Keratinocyte (primary cell): ENCODE measurements around the gene RNF180. TPM values are rescaled to one million over a fixed set of nuclear protein-coding genes. Genes with fewer than 3 reads are reported as not detected.

Source experiments
- DNase-seq: peaks from one replicate; pipeline ENCODE4 v3.0.0-alpha.2; 2011; ENCODE audit warnings: low read depth, missing footprints, low spot score
- FAIRE-seq: peaks from 2 replicates; lab custom pipeline; 2011; peaks lifted over from hg19 to GRCh38; lab: Jason Lieb, UNC
- H2AFZ ChIP-seq: 2 replicates; pipeline ENCODE4 v1.6.0; 2012; ENCODE audit warnings: low read length, control low read depth, inconsistent platforms; ENCODE audit not compliant: control insufficient read depth
- H3K27ac ChIP-seq: 2 replicates; pipeline ENCODE4 v1.5.1; 2011; ENCODE audit warnings: low read length; ENCODE audit not compliant: control insufficient read depth, insufficient read depth
- H3K27me3 ChIP-seq: 3 replicates; pipeline ENCODE4 v1.6.0; 2011; ENCODE audit warnings: low read length; ENCODE audit not compliant: control insufficient read depth, insufficient read depth; ENCODE audit errors: extremely low read depth
- H3K36me3 ChIP-seq, 2 experiments: 2 replicates in 1 of 2; 3 replicates in 1 of 2; pipeline ENCODE4 v1.5.1; 2011; ENCODE audit warnings: low read length in 2 of 2, mild to moderate bottlenecking in 1 of 2; ENCODE audit not compliant: control insufficient read depth in 2 of 2, insufficient read depth in 2 of 2; ENCODE audit errors: extremely low read depth in 1 of 2
- H3K4me1 ChIP-seq: 3 replicates; pipeline ENCODE4 v1.5.1; 2011; ENCODE audit warnings: low read length; ENCODE audit not compliant: control insufficient read depth, insufficient read depth; ENCODE audit errors: extremely low read depth
- H3K4me2 ChIP-seq: 3 replicates; pipeline ENCODE4 v1.6.0; 2011; ENCODE audit warnings: low read depth, low read length; ENCODE audit not compliant: control insufficient read depth, insufficient read depth; ENCODE audit errors: extremely low read depth
- H3K4me3 ChIP-seq, 3 experiments: fragments of 200-600 bp in 1 of 3; sonication (generic) in 1 of 3; 2 replicates in 2 of 3; 3 replicates in 1 of 3; pipeline ENCODE4 v1.5.1; 2011 to 2016; ENCODE audit warnings: low read length in 3 of 3, mild to moderate bottlenecking in 3 of 3, control low read depth in 2 of 3, inconsistent platforms in 1 of 3, low read depth in 1 of 3, mixed read lengths in 1 of 3, mixed run types in 1 of 3, moderate library complexity in 1 of 3; ENCODE audit not compliant: control insufficient read depth in 2 of 3, insufficient read depth in 2 of 3; ENCODE audit errors: extremely low read depth in 1 of 3
- H3K79me2 ChIP-seq: 2 replicates; pipeline ENCODE4 v1.6.0; 2012; ENCODE audit warnings: low read length; ENCODE audit not compliant: control insufficient read depth, insufficient read depth
- H3K9ac ChIP-seq: 3 replicates; pipeline ENCODE4 v1.6.0; 2011; ENCODE audit warnings: low read length; ENCODE audit not compliant: control insufficient read depth, insufficient read depth; ENCODE audit errors: extremely low read depth
- H3K9me1 ChIP-seq: 3 replicates; pipeline ENCODE4 v1.6.0; 2011; ENCODE audit warnings: low read length; ENCODE audit not compliant: control insufficient read depth, insufficient read depth; ENCODE audit errors: extremely low read depth
- H3K9me3 ChIP-seq: 2 replicates; pipeline ENCODE4 v1.5.1; 2012; ENCODE audit warnings: low read depth, low read length; ENCODE audit not compliant: control insufficient read depth
- H4K20me1 ChIP-seq: 3 replicates; pipeline ENCODE4 v1.6.0; 2011; ENCODE audit warnings: low read length; ENCODE audit not compliant: control insufficient read depth, insufficient read depth; ENCODE audit errors: extremely low read depth
- CTCF ChIP-seq, 3 experiments: IDR thresholded peaks in 1 of 3; conservative IDR thresholded peaks in 1 of 3; optimal IDR thresholded peaks in 1 of 3; 2 replicates in 2 of 3; 3 replicates in 1 of 3; pipeline versions ENCODE3 to v1.5.1; 2011; ENCODE audit warnings: low read length in 3 of 3, mild to moderate bottlenecking in 3 of 3, moderate library complexity in 2 of 3, control low read depth in 1 of 3, inconsistent platforms in 1 of 3; ENCODE audit not compliant: insufficient read depth in 2 of 3; ENCODE audit errors: extremely low read depth in 1 of 3
- EZH2 ChIP-seq: IDR thresholded peaks from one replicate; pipeline ENCODE4 v1.6.1; 2012; ENCODE audit warnings: inconsistent platforms, mild to moderate bottlenecking, low read length, moderate library complexity
- dilution Hi-C: fragments of 300-500 bp; cut with MboI; formaldehyde crosslinking; loops from one replicate; pipeline ENCODE4 v1.7.0; 2020; ENCODE audit warnings: low sequenced_read_pairs; ENCODE audit not compliant: extremely low pct_ligation_motif_present
- polyA plus RNA-seq, 5 experiments: library from polyadenylated mRNA; depleted of rRNA in 3 of 5; stranded (reverse) in 3 of 5; stranded (forward) in 1 of 5; unstranded in 1 of 5; fragments of >200 nt; gene quantifications; 1 replicate in 1 of 5; 2 replicates in 3 of 5; 3 replicates in 1 of 5; pipeline versions ENCODE4 v1.2.1 to v1.2.3, GENCODE V29; 2011 to 2012; ENCODE audit warnings: missing spikeins in 2 of 5, low read depth in 1 of 5, low replicate concordance in 1 of 5

The RNF180 gene
- polyA plus RNA-seq, 1 donor (not counting 4 experiments of a cell fraction or from before 2014, with no cell fraction given): 2.4 TPM

- no peak overlapping the region for H3K4me2 ChIP-seq
- no peak for DNase-seq
- no peak overlapping the region for H3K27ac ChIP-seq
- H4K20me1 ChIP-seq: no peaks in the 10 kb centered on the region
- no peaks in the 10 kb centered on the region for H3K79me2 ChIP-seq
- H2AFZ ChIP-seq: no peak overlapping the region
- no peaks in the 10 kb centered on the region for H3K9me3 ChIP-seq
- no peaks in the 10 kb centered on the region for H3K4me1 ChIP-seq
- FAIRE-seq: no peak
- H3K9me1 ChIP-seq: no peaks in the 10 kb centered on the region
- TF ChIP-seq EZH2 (no peak), CTCF (optimal IDR thresholded peaks at IDR 0.05 in 1 of 3, IDR thresholded peaks at IDR 0.05 in 1 of 3, conservative IDR thresholded peaks at IDR 0.05 in 1 of 3; ENCODE audit: extremely low read depth in 1 of 3, insufficient read depth in 2 of 3, low read length in 3 of 3) (no peak)
- no peaks in the 10 kb centered on the region for H3K27me3 ChIP-seq
- no peak overlapping the region for H3K4me3 ChIP-seq
- no peak overlapping the region for H3K9ac ChIP-seq
- dilution Hi-C loops: no loop called here
- H3K36me3 ChIP-seq: no peaks in the 10 kb centered on the region
These were observed 39.4 kb upstream of the RNF180 start for GRCh38 chr5:64126202-64126741.

DNA sequence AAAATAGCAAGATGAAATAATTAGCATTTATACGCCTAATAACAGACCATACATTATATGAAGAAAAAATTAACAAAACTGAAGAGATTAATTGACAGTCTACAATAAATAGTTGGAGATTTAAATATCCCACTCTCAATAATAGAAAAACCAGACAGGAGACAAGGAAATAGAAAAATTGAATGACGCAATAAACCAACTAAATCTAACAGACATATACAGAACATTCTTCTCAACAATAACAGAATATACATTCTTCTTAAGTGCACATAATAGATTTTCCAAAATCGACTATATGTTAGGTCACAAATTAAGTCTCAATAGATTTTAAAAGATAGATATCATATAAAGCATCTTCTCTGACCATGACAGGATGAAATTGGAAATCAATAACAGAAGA, 25.6 kb upstream of the RNF180 start:
- dilution Hi-C loops: no loop called here
- FAIRE-seq: no peak
- no peaks in the 10 kb centered on the region for H3K27me3 ChIP-seq
- H3K9me1 ChIP-seq: no peaks in the 10 kb centered on the region
- no peak overlapping the region for H3K9ac ChIP-seq
- H3K4me3 ChIP-seq: no peak overlapping the region
- no peak for DNase-seq
- H3K4me1 ChIP-seq: peaks cover 13% of the 10 kb centered on the region
- H3K9me3 ChIP-seq: no peaks in the 10 kb centered on the region
- H2AFZ ChIP-seq: no peak overlapping the region
- no peak overlapping the region for H3K4me2 ChIP-seq
- no peaks in the 10 kb centered on the region for H4K20me1 ChIP-seq
- H3K27ac ChIP-seq: no peak overlapping the region
- no peaks in the 10 kb centered on the region for H3K79me2 ChIP-seq
- H3K36me3 ChIP-seq: no peaks in the 10 kb centered on the region
- no peak for TF ChIP-seq CTCF (optimal IDR thresholded peaks at IDR 0.05 in 1 of 3, IDR thresholded peaks at IDR 0.05 in 1 of 3, conservative IDR thresholded peaks at IDR 0.05 in 1 of 3; ENCODE audit: extremely low read depth in 1 of 3, insufficient read depth in 2 of 3, low read length in 3 of 3)
- TF ChIP-seq EZH2: no peak
